H1 (cell line): ENCODE measurements around the gene MRM1.

Experiments
- EZH2 ChIP-seq: fragments of 200-600 bp; sonication (generic); IDR thresholded peaks from 2 replicates; pipeline ENCODE4 v1.7.1; 2012; ENCODE audit warnings: low read depth, mild to moderate bottlenecking, moderate library complexity, low read length, inconsistent platforms; ENCODE audit not compliant: severe bottlenecking
- ZNF274 ChIP-seq: IDR thresholded peaks from 2 replicates; pipeline ENCODE4 v1.7.0; 2012; ENCODE audit warnings: low read length, borderline replicate concordance; ENCODE audit errors: extremely low read depth
- TF ChIP-seq, protein P1 (sequence below), 3 experiments: IDR thresholded peaks; 1 replicate in 2 of 3; 2 replicates in 1 of 3; pipeline versions ENCODE4 v1.5.1 to v1.6.1; 2011; ENCODE audit warnings: low read length in 3 of 3, mild to moderate bottlenecking in 3 of 3, inconsistent platforms in 2 of 3, low read depth in 1 of 3, moderate library complexity in 1 of 3; ENCODE audit not compliant: insufficient read depth in 1 of 3; ENCODE audit errors: control extremely low read depth in 1 of 3
- TF ChIP-seq, protein P2 (sequence below): IDR thresholded peaks from 2 replicates; pipeline ENCODE4 v1.6.1; 2012; ENCODE audit warnings: inconsistent platforms

DNA sequence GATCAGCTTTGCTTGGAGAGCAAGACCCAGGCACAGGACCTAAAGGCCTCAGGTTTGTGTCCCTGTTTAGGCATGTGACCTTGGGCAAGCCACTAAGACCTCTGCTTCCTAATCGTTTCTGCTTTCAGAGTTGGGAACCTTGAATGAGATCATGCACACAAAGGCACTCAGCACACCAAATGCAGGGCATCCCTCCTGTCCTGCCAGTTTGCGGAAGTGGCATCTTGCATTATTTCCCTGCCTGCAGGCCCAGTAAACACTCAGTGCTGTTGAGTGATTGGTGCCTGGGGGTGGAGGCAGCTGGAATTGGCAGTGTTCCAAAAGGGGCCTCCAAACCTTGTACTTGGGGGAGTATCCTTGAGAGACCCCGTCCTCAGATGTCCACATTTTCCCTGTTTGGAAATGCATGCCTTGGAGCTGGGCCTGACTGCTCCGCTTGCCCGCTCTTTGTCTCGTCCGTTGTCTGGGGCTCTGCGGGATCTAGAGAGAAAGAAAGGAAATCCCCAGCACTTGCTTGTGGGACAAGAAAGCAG lies 28.7 kb downstream of the MRM1 start:
- TF ChIP-seq EZH2 (no peak), ZNF274 (no peak)
- TF ChIP-seq, protein P1, sequence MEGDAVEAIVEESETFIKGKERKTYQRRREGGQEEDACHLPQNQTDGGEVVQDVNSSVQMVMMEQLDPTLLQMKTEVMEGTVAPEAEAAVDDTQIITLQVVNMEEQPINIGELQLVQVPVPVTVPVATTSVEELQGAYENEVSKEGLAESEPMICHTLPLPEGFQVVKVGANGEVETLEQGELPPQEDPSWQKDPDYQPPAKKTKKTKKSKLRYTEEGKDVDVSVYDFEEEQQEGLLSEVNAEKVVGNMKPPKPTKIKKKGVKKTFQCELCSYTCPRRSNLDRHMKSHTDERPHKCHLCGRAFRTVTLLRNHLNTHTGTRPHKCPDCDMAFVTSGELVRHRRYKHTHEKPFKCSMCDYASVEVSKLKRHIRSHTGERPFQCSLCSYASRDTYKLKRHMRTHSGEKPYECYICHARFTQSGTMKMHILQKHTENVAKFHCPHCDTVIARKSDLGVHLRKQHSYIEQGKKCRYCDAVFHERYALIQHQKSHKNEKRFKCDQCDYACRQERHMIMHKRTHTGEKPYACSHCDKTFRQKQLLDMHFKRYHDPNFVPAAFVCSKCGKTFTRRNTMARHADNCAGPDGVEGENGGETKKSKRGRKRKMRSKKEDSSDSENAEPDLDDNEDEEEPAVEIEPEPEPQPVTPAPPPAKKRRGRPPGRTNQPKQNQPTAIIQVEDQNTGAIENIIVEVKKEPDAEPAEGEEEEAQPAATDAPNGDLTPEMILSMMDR (IDR thresholded peaks at IDR 0.05; ENCODE audit: control extremely low read depth in 1 of 3, insufficient read depth in 1 of 3, low read depth in 1 of 3, low read length in 3 of 3) = no peak
- TF ChIP-seq, protein P2, sequence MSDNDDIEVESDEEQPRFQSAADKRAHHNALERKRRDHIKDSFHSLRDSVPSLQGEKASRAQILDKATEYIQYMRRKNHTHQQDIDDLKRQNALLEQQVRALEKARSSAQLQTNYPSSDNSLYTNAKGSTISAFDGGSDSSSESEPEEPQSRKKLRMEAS = no peak
